ENCODE data around the gene MED25. TPM values are rescaled to one million over a fixed set of nuclear protein-coding genes. Genes with fewer than 3 reads are reported as not detected.
A peak's percentile ranks its signal among the peaks of the same experiment; 100 is the strongest.

Gene MED25
- total and polyA plus RNA-seq, 2 of the 8 experiments (the other 6 are each of a cell fraction or from before 2014, with no cell fraction given): 21.6 to 71.4 TPM

DNA sequence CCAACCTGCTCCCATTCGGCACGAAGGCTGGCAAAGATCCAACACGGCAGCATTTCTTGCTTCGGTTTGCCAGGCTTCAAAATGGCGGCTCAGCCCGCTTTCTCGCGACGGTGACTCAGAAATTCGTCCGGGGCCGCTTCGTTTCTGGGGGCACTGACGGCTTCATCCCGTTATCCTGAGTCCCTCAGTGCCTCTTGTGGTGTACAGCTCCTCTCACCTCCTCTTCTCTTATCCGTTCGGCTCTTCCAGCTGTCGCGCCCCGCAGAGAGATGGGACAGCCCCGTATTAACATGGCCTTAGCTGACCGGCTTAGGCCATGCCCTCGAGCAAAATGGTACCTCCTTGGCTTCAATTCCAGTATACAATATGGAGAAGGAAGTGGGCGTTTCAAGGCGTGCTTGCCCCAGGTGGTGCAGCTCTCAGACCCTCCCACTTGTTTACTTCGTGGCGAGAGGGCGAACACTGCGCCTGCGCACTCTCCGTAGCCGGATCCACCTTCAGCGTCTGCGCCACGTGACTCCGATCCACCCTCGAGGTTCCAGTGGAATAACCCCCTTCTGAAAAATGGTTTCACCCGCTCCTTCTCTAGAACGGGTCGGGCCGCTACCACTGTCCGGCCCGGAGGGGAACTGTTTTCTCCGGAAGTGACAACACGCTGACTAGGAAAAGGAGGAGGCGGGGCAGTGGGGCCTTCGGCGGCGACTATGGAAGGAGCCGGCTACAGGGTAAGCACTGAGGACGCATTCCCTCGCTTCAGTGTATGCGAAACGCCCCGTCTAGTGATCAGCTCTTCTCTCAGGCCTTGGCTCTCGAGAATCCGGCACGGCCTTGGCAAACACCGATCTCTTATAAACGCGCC, 59.2 kb downstream of the MED25 start, which contains the start of the genes AKT1S1 and TBC1D17 (continued):
- TF ChIP-seq SUZ12 (IDR thresholded peaks at IDR 0.05; ENCODE audit: low read length) (no peak), HDAC2 (IDR thresholded peaks at IDR 0.05; ENCODE audit: borderline replicate concordance in 1 of 2, low read depth in 2 of 2, low read length in 2 of 2) (no peak), SP2 (IDR thresholded peaks at IDR 0.05; ENCODE audit: low read length) (no peak), TCF12 (IDR thresholded peaks at IDR 0.05; ENCODE audit: low read depth, low read length) (0 out of 2 replicates have a peak, but pooled peaks have one; percentile 12), POLR2AphosphoS5 (IDR thresholded peaks at IDR 0.05; ENCODE audit: low read depth, low read length) (peak; percentile 59), TEAD4 (IDR thresholded peaks at IDR 0.05; ENCODE audit: low read depth, low read length) (no peak), RBBP5 (IDR thresholded peaks at IDR 0.05; ENCODE audit: borderline replicate concordance, low read depth, low read length) (no peak; the same call in 1 of the 2 replicates), SIRT6 (IDR thresholded peaks at IDR 0.05; ENCODE audit: low read length) (no peak), SIX5 (IDR thresholded peaks at IDR 0.05; ENCODE audit: low read depth, low read length) (peak; percentile 41), EGR1 (IDR thresholded peaks at IDR 0.05; ENCODE audit: borderline replicate concordance, low read depth, low read length) (peak; percentile 30; the same call in 1 of the 2 replicates), CEBPB (IDR thresholded peaks at IDR 0.05; ENCODE audit: low read depth, low read length) (no peak), TBP (IDR thresholded peaks at IDR 0.05; ENCODE audit: low read depth, low read length) (peak; percentile 27; the same call in 1 of the 2 replicates), CHD2 (IDR thresholded peaks at IDR 0.05; ENCODE audit: low read length) (peak; percentile 85), TAF7 (optimal IDR thresholded peaks at IDR 0.05; ENCODE audit: borderline replicate concordance, low read depth, low read length) (peak; percentile 83), TAF1 (IDR thresholded peaks at IDR 0.05; ENCODE audit: low read depth, low read length) (peak; percentile 90), EP300 (IDR thresholded peaks at IDR 0.05; ENCODE audit: borderline replicate concordance in 1 of 2, low read depth in 2 of 2, low read length in 2 of 2) (peak in 1 of 2 experiments; percentile 100; a peak in 2 of 3 replicates), BCL11A (IDR thresholded peaks at IDR 0.05; ENCODE audit: low read depth in 2 of 2, low read length in 2 of 2) (no peak), SRF (IDR thresholded peaks at IDR 0.05; ENCODE audit: low read depth, low read length) (no peak), CTBP2 (IDR thresholded peaks at IDR 0.05; ENCODE audit: borderline replicate concordance, insufficient read depth, insufficient read length, low read length) (no peak), FOSL1 (IDR thresholded peaks at IDR 0.05; ENCODE audit: insufficient read depth, low read depth, low read length) (no peak), E2F6 (IDR thresholded peaks at IDR 0.05) (peak; percentile 50; the same call in 1 of the 2 replicates), CREB1 (IDR thresholded peaks at IDR 0.05) (peak; percentile 92), POLR2A (IDR thresholded peaks at IDR 0.05; ENCODE audit: control extremely low read depth in 1 of 2, low read depth in 2 of 2, low read length in 2 of 2) (peak; percentile 83 to 90)
- TF ChIP-seq, protein P1, sequence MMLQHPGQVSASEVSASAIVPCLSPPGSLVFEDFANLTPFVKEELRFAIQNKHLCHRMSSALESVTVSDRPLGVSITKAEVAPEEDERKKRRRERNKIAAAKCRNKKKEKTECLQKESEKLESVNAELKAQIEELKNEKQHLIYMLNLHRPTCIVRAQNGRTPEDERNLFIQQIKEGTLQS (IDR thresholded peaks at IDR 0.05; ENCODE audit: insufficient read depth, low read depth, low read length): peak; percentile 75
